Measurements from ENCODE around the gene PRDX3.
A peak's percentile ranks its signal among the peaks of the same experiment; 100 is the strongest.
"Not testable (repeated sequence)": the region's sequence is repeated elsewhere in the genome, so short reads cannot be mapped to it uniquely, and the experiment has no call there.

Gene PRDX3

DNA sequence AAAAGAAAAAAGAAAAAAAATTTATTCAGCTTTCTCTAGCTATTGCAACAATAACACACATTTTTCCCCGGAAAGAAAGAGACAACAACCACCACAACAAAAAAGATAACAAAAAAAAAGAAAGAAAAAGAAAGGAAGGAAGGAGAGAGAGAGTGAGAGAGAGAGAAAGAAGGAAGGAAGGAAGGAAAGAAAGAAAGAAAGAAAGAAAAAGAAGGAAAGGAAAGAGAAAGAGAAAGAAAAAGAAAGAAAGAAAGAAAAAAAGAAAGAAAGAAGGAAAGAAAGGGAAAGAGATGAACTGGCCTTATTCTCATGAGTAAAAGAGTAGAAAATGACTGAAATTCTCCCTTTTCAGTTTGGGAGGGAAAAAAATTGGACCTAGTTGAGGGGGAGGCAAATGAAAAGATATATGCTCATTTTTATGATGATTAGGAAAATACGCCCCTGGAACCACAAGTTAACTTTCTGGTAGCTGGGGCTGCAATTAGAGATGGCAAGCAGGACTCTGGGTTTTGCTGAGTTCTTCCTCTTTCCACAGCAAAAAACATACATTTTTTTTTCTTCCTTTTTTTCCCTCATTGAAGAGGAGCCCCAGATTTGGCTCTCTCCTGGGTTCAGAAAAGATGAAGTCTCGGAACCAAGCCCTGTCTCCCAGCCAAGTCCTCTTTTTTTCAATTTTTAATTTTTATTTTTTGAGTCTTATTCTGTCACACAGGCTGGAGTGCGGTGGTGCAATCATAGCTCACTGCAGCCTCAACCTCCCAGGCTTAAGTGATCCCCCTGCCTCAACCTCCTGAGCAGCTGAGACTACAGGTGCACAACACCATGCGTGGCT lies 12.6 kb upstream of the PRDX3 start:
- no peak overlapping the region for H3K4me3 ChIP-seq (ENCODE audit: low read depth, low read length)
- H3K4me1 ChIP-seq = no peaks in the 10 kb centered on the region
- no peaks in the 10 kb centered on the region for H3K27me3 ChIP-seq
- H3K9me3 ChIP-seq = no peaks in the 10 kb centered on the region
- no peak for DNase-seq
- TF ChIP-seq CTCF (IDR thresholded peaks at IDR 0.05; ENCODE audit: low read depth, low read length) = no peak
- H3K36me3 ChIP-seq = no peaks in the 10 kb centered on the region

DNA sequence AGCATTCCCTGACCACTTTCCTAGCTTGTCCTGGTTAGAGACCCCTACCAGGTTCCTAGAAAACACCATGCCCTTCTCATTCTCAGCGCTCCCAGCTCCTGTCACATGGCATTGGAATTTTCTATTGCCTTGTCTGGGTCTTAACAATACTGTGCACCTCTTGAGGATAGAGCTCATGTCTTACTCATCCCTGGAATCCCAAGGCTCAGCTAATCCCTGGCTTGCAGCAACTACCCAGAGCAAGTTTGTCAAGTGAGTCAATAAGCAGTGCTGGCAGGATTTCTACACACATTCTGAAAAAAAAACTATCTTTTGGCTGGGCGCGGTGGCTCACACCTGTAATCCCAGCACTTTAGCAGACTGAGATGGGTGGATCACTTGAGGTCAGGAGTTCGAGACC lies 11.7 kb upstream of the PRDX3 start:
- Histone ChIP-seq H3K27me3 (no peaks in the 10 kb centered on the region), H3K36me3 (no peaks in the 10 kb centered on the region), H3K9me3 (no peaks in the 10 kb centered on the region), H3K4me3 (ENCODE audit: low read depth, low read length) (no peak overlapping the region), H3K4me1 (no peaks in the 10 kb centered on the region)
- no peak for DNase-seq
- no peak for TF ChIP-seq CTCF (IDR thresholded peaks at IDR 0.05; ENCODE audit: low read depth, low read length)

GRCh38 chr10:119189811-119190282 lies 11.2 kb upstream of the PRDX3 start:
- DNase-seq = no peak
- Histone ChIP-seq H3K4me3 (ENCODE audit: low read depth, low read length) (no peak overlapping the region), H3K9me3 (no peaks in the 10 kb centered on the region), H3K36me3 (no peaks in the 10 kb centered on the region), H3K4me1 (no peaks in the 10 kb centered on the region), H3K27me3 (no peaks in the 10 kb centered on the region)
- no peak for TF ChIP-seq CTCF (IDR thresholded peaks at IDR 0.05; ENCODE audit: low read depth, low read length)

- no peak for TF ChIP-seq CTCF (IDR thresholded peaks at IDR 0.05; ENCODE audit: low read depth, low read length)
- Histone ChIP-seq H3K4me1 (peaks cover 3% of the 10 kb centered on the region; the same call in 1 of the 2 replicates), H3K9me3 (no peaks in the 10 kb centered on the region), H3K36me3 (no peaks in the 10 kb centered on the region), H3K4me3 (ENCODE audit: low read depth, low read length) (no peak overlapping the region), H3K27me3 (no peaks in the 10 kb centered on the region)
- DNase-seq = no peak
Observed at GRCh38 chr10:119183664-119184412, 5.2 kb upstream of the PRDX3 start.

GRCh38 chr10:119180850-119181400 lies 2.3 kb upstream of the PRDX3 start:
- not testable (repeated sequence) for H3K4me3 ChIP-seq (ENCODE audit: low read depth, low read length); H3K4me1 ChIP-seq; H3K27me3 ChIP-seq; DNase-seq; H3K9me3 ChIP-seq
- H3K36me3 ChIP-seq = peaks cover 12% of the 10 kb centered on the region

GRCh38 chr10:119177708-119178371 lies 772 bp downstream of the PRDX3 start:
- TF ChIP-seq CTCF (IDR thresholded peaks at IDR 0.05; ENCODE audit: low read depth, low read length) = no peak
- Histone ChIP-seq H3K9me3 (no peaks in the 10 kb centered on the region), H3K27me3 (no peaks in the 10 kb centered on the region), H3K36me3 (peaks cover 30% of the 10 kb centered on the region), H3K4me3 (ENCODE audit: low read depth, low read length) (peak overlapping the region; percentile 93), H3K4me1 (peaks cover 8% of the 10 kb centered on the region)
- DNase-seq = no peak
